Thoracic aorta (tissue), 2 donors: ENCODE measurements around the gene CCDC74B. TPM values are rescaled to one million over a fixed set of nuclear protein-coding genes. Genes with fewer than 3 reads are reported as not detected.
A peak's percentile ranks its signal among the peaks of the same experiment; 100 is the strongest.
"Not testable (repeated sequence)": the region's sequence is repeated elsewhere in the genome, so short reads cannot be mapped to it uniquely, and the experiment has no call there.

Experiments used
- ATAC-seq: fragments of 150-250 bp; one replicate; pipeline ENCODE4 v1.8.0; 2017; ENCODE audit warnings: low read depth; ENCODE audit not compliant: insufficient number of reproducible peaks, low FRiP score
- DNase-seq: peaks from one replicate; pipeline ENCODE4 v3.0.0-alpha.2; 2020; ENCODE audit warnings: low spot score
- H3K27ac ChIP-seq, 2 donors: fragments of 200-600 bp; sonication (generic); 1 replicate in 1 of 2; 2 replicates in 1 of 2; pipeline ENCODE4 v1.5.1; 2016; ENCODE audit warnings: mild to moderate bottlenecking in 2 of 2, moderate library complexity in 2 of 2
- H3K27me3 ChIP-seq: fragments of 200-600 bp; sonication (generic); replicated peaks from 2 replicates; pipeline ENCODE4 v1.6.0; 2016; ENCODE audit warnings: mild to moderate bottlenecking; ENCODE audit not compliant: insufficient read depth
- H3K36me3 ChIP-seq: fragments of 200-600 bp; sonication (generic); one replicate; pipeline ENCODE4 v1.5.1; 2016
- H3K4me1 ChIP-seq, 2 donors: fragments of 200-600 bp; sonication (generic); 1 replicate in 1 of 2; 2 replicates in 1 of 2; pipeline versions ENCODE4 v1.5.1 to v1.6.0; 2016; ENCODE audit warnings: low read depth in 2 of 2, mild to moderate bottlenecking in 1 of 2; ENCODE audit not compliant: control insufficient read depth in 1 of 2
- H3K4me3 ChIP-seq: fragments of 200-600 bp; sonication (generic); 2 replicates; pipeline ENCODE4 v1.5.1; 2016; ENCODE audit warnings: mild to moderate bottlenecking
- H3K9me3 ChIP-seq: fragments of 200-600 bp; sonication (generic); 2 replicates; pipeline ENCODE4 v1.5.1; 2016
- CTCF ChIP-seq: fragments of 200-600 bp; sonication (generic); IDR thresholded peaks from one replicate; pipeline ENCODE4 v1.5.1; 2019; ENCODE audit warnings: antibody characterized with exemption
- total RNA-seq, 2 donors: library from RNA; depleted of rRNA; stranded (reverse); fragments of >200 nt; gene quantifications; one replicate each; pipeline versions ENCODE4 v1.1.0 to v1.2.3, GENCODE V29; 2016

Gene CCDC74B
- total RNA-seq, 2 donors from 2014 or later: 2.0 to 12.4 TPM

- Histone ChIP-seq H3K4me1 (peaks cover 11 to 12% of the 10 kb centered on the region in 2 donors), H3K9me3 (no peaks in the 10 kb centered on the region), H3K4me3 (no peak overlapping the region), H3K27me3 (no peaks in the 10 kb centered on the region), H3K36me3 (no peaks in the 10 kb centered on the region), H3K27ac (no peak overlapping the region)
- DNase-seq (no peak), ATAC-seq (no peak)
- TF ChIP-seq CTCF: no peak
These were observed 41.5 kb upstream of the CCDC74B start for GRCh38 chr2:130186391-130186790.

GRCh38 chr2:130185896-130186295, 41.0 kb upstream of the CCDC74B start:
- DNase-seq: no peak
- Histone ChIP-seq H3K27me3 (no peaks in the 10 kb centered on the region), H3K36me3 (no peaks in the 10 kb centered on the region), H3K4me1 (peaks cover 11 to 12% of the 10 kb centered on the region in 2 donors), H3K9me3 (no peaks in the 10 kb centered on the region), H3K4me3 (no peak overlapping the region), H3K27ac (no peak overlapping the region)
- no peak for TF ChIP-seq CTCF
- no peak for ATAC-seq

- Histone ChIP-seq H3K27ac (no peak overlapping the region), H3K36me3 (no peaks in the 10 kb centered on the region), H3K9me3 (no peaks in the 10 kb centered on the region), H3K4me1 (peaks cover 15 to 17% of the 10 kb centered on the region in 2 donors), H3K4me3 (no peak overlapping the region), H3K27me3 (no peaks in the 10 kb centered on the region)
- DNase-seq: no peak
- TF ChIP-seq CTCF: no peak
- no peak for ATAC-seq
These were observed 40.5 kb upstream of the CCDC74B start for GRCh38 chr2:130185436-130185835.

GRCh38 chr2:130183512-130184373, 38.8 kb upstream of the CCDC74B start:
- no peaks in the 10 kb centered on the region for H3K9me3 ChIP-seq
- DNase-seq (no peak), ATAC-seq (no peak)
- no peaks in the 10 kb centered on the region for H3K27me3 ChIP-seq
- peaks cover 17 to 23% of the 10 kb centered on the region in 2 donors for H3K4me1 ChIP-seq
- H3K4me3 ChIP-seq: peak overlapping the region; percentile 100
- no peak for TF ChIP-seq CTCF
- peak overlapping the region in 1 of 2 donors; percentile 81 for H3K27ac ChIP-seq
- H3K36me3 ChIP-seq: no peaks in the 10 kb centered on the region

GRCh38 chr2:130182826-130183511, 38.1 kb upstream of the CCDC74B start:
- H3K27me3 ChIP-seq, H3K36me3 ChIP-seq, H3K9me3 ChIP-seq, DNase-seq, ATAC-seq: not testable (repeated sequence)
- H3K4me1 ChIP-seq: peaks cover 17 to 23% of the 10 kb centered on the region in 2 donors
- peak overlapping the region in 1 of 2 donors; percentile 81 for H3K27ac ChIP-seq
- H3K4me3 ChIP-seq: peak overlapping the region; percentile 100
